H1 (cell line): Measurements from ENCODE around the gene PRR19.
"Not testable (repeated sequence)": the region's sequence is repeated elsewhere in the genome, so short reads cannot be mapped to it uniquely, and the experiment has no call there.

ENCODE experiments used
- CBX8 ChIP-seq: fragments of 300-800, 300-1000 bp; sonication (generic); IDR thresholded peaks from 2 replicates; pipeline ENCODE4 v1.7.1; 2016; ENCODE audit warnings: low read depth, low read length, borderline replicate concordance
- CREB1 ChIP-seq: IDR thresholded peaks from 2 replicates; pipeline ENCODE4 v1.6.1; 2012; ENCODE audit warnings: inconsistent platforms
- CTCF ChIP-seq, 3 experiments: IDR thresholded peaks; 1 replicate in 2 of 3; 2 replicates in 1 of 3; pipeline versions ENCODE4 v1.5.1 to v1.6.1; 2011; ENCODE audit warnings: low read length in 3 of 3, mild to moderate bottlenecking in 3 of 3, inconsistent platforms in 2 of 3, low read depth in 1 of 3, moderate library complexity in 1 of 3; ENCODE audit not compliant: insufficient read depth in 1 of 3; ENCODE audit errors: control extremely low read depth in 1 of 3
- GTF2F1 ChIP-seq: IDR thresholded peaks from 2 replicates; pipeline ENCODE4 v1.6.1; 2012; ENCODE audit warnings: low read depth, low read length, improper control_type of control experiment, borderline replicate concordance
- RAD21 ChIP-seq, 2 experiments: IDR thresholded peaks in 1 of 2; conservative IDR thresholded peaks in 1 of 2; 2 replicates each; pipeline ENCODE4 v1.6.1; 2011; ENCODE audit warnings: low read depth in 2 of 2, low read length in 2 of 2, improper control_type of control experiment in 1 of 2, inconsistent platforms in 1 of 2, mild to moderate bottlenecking in 1 of 2, moderate library complexity in 1 of 2
- SRF ChIP-seq: IDR thresholded peaks from 2 replicates; pipeline ENCODE4 v1.6.1; 2011; ENCODE audit warnings: mild to moderate bottlenecking, low read depth, low read length, moderate library complexity
- TAF1 ChIP-seq: IDR thresholded peaks from 2 replicates; pipeline ENCODE4 v1.6.1; 2011; ENCODE audit warnings: mild to moderate bottlenecking, low read depth, low read length
- TEAD4 ChIP-seq: IDR thresholded peaks from 2 replicates; pipeline ENCODE4 v1.6.1; 2012; ENCODE audit warnings: low read depth, low read length, inconsistent platforms, mixed read lengths

- not testable (repeated sequence) for TF ChIP-seq CBX8; TAF1; CREB1; CTCF (IDR thresholded peaks at IDR 0.05; ENCODE audit: control extremely low read depth in 1 of 3, insufficient read depth in 1 of 3, low read depth in 1 of 3, low read length in 3 of 3); RAD21 (IDR thresholded peaks at IDR 0.05 in 1 of 2, conservative IDR thresholded peaks at IDR 0.05 in 1 of 2; ENCODE audit: low read depth in 2 of 2, low read length in 2 of 2); GTF2F1; TEAD4; SRF
Observed at GRCh38 chr19:42331333-42331732, 29.4 kb downstream of the PRR19 start.
